Psoas muscle (tissue), 8 donors: Measurements from ENCODE around the gene CDH9. TPM values are rescaled to one million over a fixed set of nuclear protein-coding genes. Genes with fewer than 3 reads are reported as not detected.

ENCODE experiments used
- ATAC-seq, 4 donors: fragments of 200-7000 bp; cut with Tn5 transposase; one replicate each; pipeline ENCODE4 v1.9.1; 2020; ENCODE audit warnings: moderate library complexity in 3 of 4, mild to moderate bottlenecking in 2 of 4
- DNase-seq, 2 donors: peaks; one replicate each; pipeline ENCODE4 v3.0.0-alpha.2; 2020
- H3K27ac ChIP-seq: fragments of 200-600 bp; one replicate; pipeline ENCODE4 v1.8.0; 2022
- H3K27me3 ChIP-seq, 3 donors: fragments of 200-600 bp in 1 of 3; one replicate each; pipeline versions ENCODE4 v1.6.1 to v1.8.0; 2013 to 2022; ENCODE audit warnings: low read length in 2 of 3, mild to moderate bottlenecking in 2 of 3, moderate library complexity in 1 of 3; ENCODE audit not compliant: insufficient read depth in 3 of 3
- H3K36me3 ChIP-seq, 2 donors: fragments of 200-600 bp in 1 of 2; one replicate each; pipeline versions ENCODE4 v1.6.1 to v1.8.0; 2013 to 2022; ENCODE audit warnings: low read depth in 1 of 2, mild to moderate bottlenecking in 1 of 2, moderate library complexity in 1 of 2; ENCODE audit not compliant: insufficient read depth in 1 of 2
- H3K4me1 ChIP-seq: fragments of 200-600 bp; one replicate; pipeline ENCODE4 v1.8.0; 2022
- H3K4me3 ChIP-seq: fragments of 200-600 bp; one replicate; pipeline ENCODE4 v1.8.0; 2022; ENCODE audit warnings: mild to moderate bottlenecking
- H3K9me3 ChIP-seq: fragments of 200-600 bp; one replicate; pipeline ENCODE4 v1.8.0; 2022
- WGBS, 3 donors: extraction: QIAGEN DNeasy Blood & Tissue Kit; methylation state at CpG; one replicate each; pipeline versions ENCODE4 v1.1.6 to v1.1.7; 2013; 5-methylcytosine and 5-hydroxymethylcytosine counted together
- intact Hi-C, 2 donors: fragments of 100-400 bp; cut with DNase I; formaldehyde crosslinking; loops; one replicate each; pipeline versions ENCODE4 v1.11.0 to v1.14.2; 2022
- polyA plus RNA-seq, 3 donors: library from polyadenylated mRNA; stranded (reverse); fragments of 200-250 nt; gene quantifications; one replicate each; pipeline ENCODE4 v1.2.3, GENCODE V29; 2013
- total RNA-seq, 4 donors: library from RNA; stranded (reverse); fragmentation: NEBNext Ultra II Directional in 2 of 4; extraction: Animal tissue kit (Norgen Biotek cat#: 25700) in 2 of 4; gene quantifications; one replicate each; pipeline versions ENCODE4 v1.2.1 to v1.2.4, GENCODE V29; 2021 to 2023
- TF ChIP-seq, protein P1 (sequence below): fragments of 200-600 bp; IDR thresholded peaks from one replicate; pipeline ENCODE4 v1.8.0; 2022; ENCODE audit warnings: antibody characterized with exemption
- donor health status: healthy with polysubstance abuse.
- donor health status: DM: no; HTN: no; CAD: no; lungs with moderate emphysema.
- donor health status: Bipolar disorder and iron deficiency.
- donor health status: healthy.
- donor health status: DM: yes; HTN: yes; CAD: no.
- donor health status: DM: no; HTN: no; CAD: no.
- donor health status: DM: no; HTN: no; CAD: no.
- donor health status: DM: yes; HTN: yes; CAD: no.

The CDH9 gene
- total and polyA plus RNA-seq, 7 donors = not detected

DNA sequence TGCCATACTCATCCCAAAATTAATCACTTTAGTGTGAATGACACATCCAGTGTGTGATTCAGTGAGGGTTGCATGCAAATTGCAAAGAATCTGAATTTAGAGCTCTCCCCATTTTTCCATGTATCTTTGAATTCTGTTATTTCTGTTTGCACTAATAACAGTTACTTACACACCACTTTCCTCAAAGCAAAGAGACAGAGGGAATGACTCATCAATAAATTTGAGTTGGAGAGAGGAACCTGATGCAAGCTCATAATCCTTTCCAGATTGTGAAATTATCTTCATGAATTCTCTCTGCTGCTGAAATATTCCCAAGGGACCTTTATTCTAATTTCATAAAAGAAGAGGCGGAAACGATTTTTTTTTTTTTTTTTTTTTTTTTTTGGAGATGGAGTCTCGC, 204.8 kb downstream of the CDH9 start:
- H3K4me1 ChIP-seq = no peaks in the 10 kb centered on the region
- no peaks in the 10 kb centered on the region for H3K36me3 ChIP-seq
- H3K27ac ChIP-seq = no peak overlapping the region
- intact Hi-C loops = no loop called here
- no peaks in the 10 kb centered on the region for H3K9me3 ChIP-seq
- no peak overlapping the region for H3K4me3 ChIP-seq
- ATAC-seq (no peak), DNase-seq (no peak)
- TF ChIP-seq, protein P1, sequence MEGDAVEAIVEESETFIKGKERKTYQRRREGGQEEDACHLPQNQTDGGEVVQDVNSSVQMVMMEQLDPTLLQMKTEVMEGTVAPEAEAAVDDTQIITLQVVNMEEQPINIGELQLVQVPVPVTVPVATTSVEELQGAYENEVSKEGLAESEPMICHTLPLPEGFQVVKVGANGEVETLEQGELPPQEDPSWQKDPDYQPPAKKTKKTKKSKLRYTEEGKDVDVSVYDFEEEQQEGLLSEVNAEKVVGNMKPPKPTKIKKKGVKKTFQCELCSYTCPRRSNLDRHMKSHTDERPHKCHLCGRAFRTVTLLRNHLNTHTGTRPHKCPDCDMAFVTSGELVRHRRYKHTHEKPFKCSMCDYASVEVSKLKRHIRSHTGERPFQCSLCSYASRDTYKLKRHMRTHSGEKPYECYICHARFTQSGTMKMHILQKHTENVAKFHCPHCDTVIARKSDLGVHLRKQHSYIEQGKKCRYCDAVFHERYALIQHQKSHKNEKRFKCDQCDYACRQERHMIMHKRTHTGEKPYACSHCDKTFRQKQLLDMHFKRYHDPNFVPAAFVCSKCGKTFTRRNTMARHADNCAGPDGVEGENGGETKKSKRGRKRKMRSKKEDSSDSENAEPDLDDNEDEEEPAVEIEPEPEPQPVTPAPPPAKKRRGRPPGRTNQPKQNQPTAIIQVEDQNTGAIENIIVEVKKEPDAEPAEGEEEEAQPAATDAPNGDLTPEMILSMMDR = no peak
- 66 to 78% (median 75%) methylated on average over 3 of the region's 3 CpGs for WGBS, 3 donors
- H3K27me3 ChIP-seq = no peaks in the 10 kb centered on the region
